Neural progenitor cell (in vitro differentiated cells): ENCODE measurements around the gene ERMP1.

Experiments used
- CTCF ChIP-seq: fragments of 200-600 bp; sonication (generic); IDR thresholded peaks from 2 replicates; pipeline ENCODE4 v1.5.1; 2017; ENCODE audit warnings: antibody characterized with exemption, mild to moderate bottlenecking
- EZH2phosphoT487 ChIP-seq: fragments of 200-600 bp; sonication (generic); IDR thresholded peaks from 2 replicates; pipeline ENCODE4 v1.6.1; 2017; ENCODE audit warnings: antibody characterized with exemption

DNA sequence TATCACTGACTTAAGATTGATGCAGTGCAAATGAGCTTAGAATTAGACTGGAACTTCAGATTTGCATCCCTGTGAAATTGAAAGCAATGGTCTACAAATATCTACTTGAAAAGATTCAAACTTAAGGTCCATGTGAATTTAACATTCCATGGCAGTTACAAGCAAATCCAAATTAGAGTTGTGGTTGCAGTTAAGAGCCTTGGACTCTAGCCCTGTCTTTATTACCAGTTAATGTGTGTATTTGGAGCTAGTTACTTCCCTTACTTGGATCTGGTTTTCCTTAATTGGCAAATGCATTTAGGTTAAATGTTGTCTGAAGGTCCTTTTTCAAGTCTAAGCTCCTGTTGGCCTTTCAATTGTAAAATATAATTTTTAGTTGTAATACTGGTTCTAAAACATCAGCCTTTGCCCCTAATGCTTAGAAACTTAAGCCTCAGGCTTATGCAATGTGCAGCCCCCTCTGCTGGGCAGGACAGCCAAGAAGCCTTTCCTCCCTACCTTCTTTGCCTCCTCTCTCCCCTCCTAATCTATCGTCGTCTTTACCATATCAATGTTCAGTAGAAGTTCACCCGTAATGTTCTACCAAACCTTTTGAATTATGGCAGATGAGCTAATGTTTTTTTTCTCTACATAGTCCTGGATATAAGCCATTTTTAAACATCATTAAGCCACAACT, 59.5 kb downstream of the ERMP1 start:
- TF ChIP-seq CTCF (peak; percentile 34), EZH2phosphoT487 (no peak)
